ENCODE results near the gene KCNJ16. TPM values are rescaled to one million over a fixed set of nuclear protein-coding genes. Genes with fewer than 3 reads are reported as not detected.

KCNJ16 gene
- total RNA-seq, 3 donors from 2014 or later, result 0.32 to 18.6 (median 1.3) TPM

DNA sequence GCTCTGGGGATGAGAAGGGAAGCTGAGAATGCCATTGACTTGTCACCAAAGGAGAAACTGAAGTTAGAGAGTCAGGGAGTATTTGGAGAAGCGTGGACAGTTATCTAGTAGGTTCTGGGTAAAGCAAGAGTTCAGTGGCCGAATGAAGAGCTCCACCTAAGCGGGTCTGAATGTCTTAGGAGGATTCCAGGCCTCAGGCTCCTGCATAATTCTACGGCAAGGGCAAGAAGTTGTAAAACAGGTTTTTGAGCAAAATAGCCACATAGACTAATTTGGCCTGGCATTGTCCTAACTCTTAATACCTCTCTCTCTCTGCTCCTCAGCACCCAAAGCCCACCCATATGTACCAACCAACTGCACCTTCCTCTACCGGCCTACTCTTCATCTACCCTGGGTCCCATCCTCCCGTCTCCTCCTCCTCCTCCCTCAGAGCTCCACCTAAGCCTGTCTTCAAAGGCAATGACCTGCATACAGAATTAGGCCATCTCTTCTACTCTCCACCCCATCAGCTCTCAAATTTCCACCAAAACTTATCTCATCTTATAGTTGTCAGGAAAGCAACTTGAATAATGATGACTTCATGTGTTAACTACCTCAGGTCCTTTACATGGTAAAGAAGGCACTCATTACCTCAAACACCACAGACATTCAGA is 52.3 kb downstream of the KCNJ16 start:
- no peaks in the 10 kb centered on the region for H3K36me3 ChIP-seq
- no peaks in the 10 kb centered on the region for H3K9me3 ChIP-seq
- no peak for TF ChIP-seq POLR2A (IDR thresholded peaks at IDR 0.05)
- no peak for TF ChIP-seq POLR2AphosphoS5 (IDR thresholded peaks at IDR 0.05)
- TF ChIP-seq, protein P1, sequence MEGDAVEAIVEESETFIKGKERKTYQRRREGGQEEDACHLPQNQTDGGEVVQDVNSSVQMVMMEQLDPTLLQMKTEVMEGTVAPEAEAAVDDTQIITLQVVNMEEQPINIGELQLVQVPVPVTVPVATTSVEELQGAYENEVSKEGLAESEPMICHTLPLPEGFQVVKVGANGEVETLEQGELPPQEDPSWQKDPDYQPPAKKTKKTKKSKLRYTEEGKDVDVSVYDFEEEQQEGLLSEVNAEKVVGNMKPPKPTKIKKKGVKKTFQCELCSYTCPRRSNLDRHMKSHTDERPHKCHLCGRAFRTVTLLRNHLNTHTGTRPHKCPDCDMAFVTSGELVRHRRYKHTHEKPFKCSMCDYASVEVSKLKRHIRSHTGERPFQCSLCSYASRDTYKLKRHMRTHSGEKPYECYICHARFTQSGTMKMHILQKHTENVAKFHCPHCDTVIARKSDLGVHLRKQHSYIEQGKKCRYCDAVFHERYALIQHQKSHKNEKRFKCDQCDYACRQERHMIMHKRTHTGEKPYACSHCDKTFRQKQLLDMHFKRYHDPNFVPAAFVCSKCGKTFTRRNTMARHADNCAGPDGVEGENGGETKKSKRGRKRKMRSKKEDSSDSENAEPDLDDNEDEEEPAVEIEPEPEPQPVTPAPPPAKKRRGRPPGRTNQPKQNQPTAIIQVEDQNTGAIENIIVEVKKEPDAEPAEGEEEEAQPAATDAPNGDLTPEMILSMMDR (IDR thresholded peaks at IDR 0.05), result no peak
- no peaks in the 10 kb centered on the region for H3K27me3 ChIP-seq
- peaks cover 0 to 5% of the 10 kb centered on the region in 2 donors for H3K4me1 ChIP-seq
- H3K27ac ChIP-seq, result peak overlapping the region in 1 of 2 donors; percentile 40
- no peak overlapping the region for H3K4me3 ChIP-seq
- DNase-seq (ENCODE audit: low spot score in 2 of 2), result peak in 1 of 2 donors; percentile 47
- intact Hi-C loops (cut with DNase I; ENCODE audit: low total_unique reads), result no loop called here

DNA sequence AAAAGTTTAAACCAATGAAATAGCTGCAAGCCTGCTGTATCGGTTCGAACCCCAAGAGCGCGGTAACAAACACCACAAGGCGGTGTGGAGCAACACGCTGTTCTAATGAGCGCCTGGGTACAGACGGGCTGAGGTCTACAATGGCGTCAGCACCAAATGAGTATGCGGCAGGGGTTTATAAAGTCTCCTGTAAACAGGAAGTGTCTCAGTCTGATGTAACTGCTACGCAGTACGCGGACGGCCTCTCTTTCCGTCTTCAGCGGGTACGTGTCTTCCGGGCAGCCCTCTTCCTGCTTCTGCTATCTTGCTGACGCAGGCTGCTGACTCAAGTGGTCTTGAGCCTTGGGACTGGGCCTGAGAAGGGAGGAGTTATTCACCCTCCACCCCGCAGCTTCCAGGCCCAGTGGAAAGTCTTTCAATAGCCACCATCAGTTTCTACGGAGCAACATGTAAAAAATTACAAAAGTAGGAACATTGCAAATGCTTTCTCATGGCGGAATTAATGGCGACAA is 53.8 kb downstream of the KCNJ16 start:
- H3K27ac ChIP-seq, result no peak overlapping the region
- H3K4me3 ChIP-seq, result no peak overlapping the region
- DNase-seq (ENCODE audit: low spot score in 2 of 2), result no peak
- peaks cover 0 to 3% of the 10 kb centered on the region in 2 donors for H3K27me3 ChIP-seq
- intact Hi-C loops (cut with DNase I; ENCODE audit: low total_unique reads), result no loop called here
- TF ChIP-seq POLR2AphosphoS5 (IDR thresholded peaks at IDR 0.05) (no peak), POLR2A (IDR thresholded peaks at IDR 0.05) (no peak)
- TF ChIP-seq, protein P1 (IDR thresholded peaks at IDR 0.05), result no peak
- H3K4me1 ChIP-seq, result peaks cover 0 to 5% of the 10 kb centered on the region in 2 donors
- H3K9me3 ChIP-seq, result no peaks in the 10 kb centered on the region
- no peaks in the 10 kb centered on the region for H3K36me3 ChIP-seq

- Histone ChIP-seq H3K9me3 (no peaks in the 10 kb centered on the region), H3K36me3 (no peaks in the 10 kb centered on the region), H3K27me3 (peaks cover 0 to 3% of the 10 kb centered on the region in 2 donors), H3K27ac (peak overlapping the region in 1 of 2 donors; percentile 1), H3K4me3 (no peak overlapping the region), H3K4me1 (peaks cover 0 to 5% of the 10 kb centered on the region in 2 donors)
- TF ChIP-seq, protein P1 (IDR thresholded peaks at IDR 0.05), result no peak
- DNase-seq (ENCODE audit: low spot score in 2 of 2), result no peak
- intact Hi-C loops (cut with DNase I; ENCODE audit: low total_unique reads), result no loop called here
Observed at GRCh38 chr17:70130289-70130688, 55.3 kb downstream of the KCNJ16 start.

- no peaks in the 10 kb centered on the region for H3K36me3 ChIP-seq
- peaks cover 3 to 5% of the 10 kb centered on the region in 2 donors for H3K4me1 ChIP-seq
- H3K27me3 ChIP-seq, result peaks cover 0 to 3% of the 10 kb centered on the region in 2 donors
- H3K9me3 ChIP-seq, result no peaks in the 10 kb centered on the region
- no peak overlapping the region for H3K4me3 ChIP-seq
- TF ChIP-seq POLR2AphosphoS5 (IDR thresholded peaks at IDR 0.05) (no peak), POLR2A (IDR thresholded peaks at IDR 0.05) (no peak)
- TF ChIP-seq, protein P1 (IDR thresholded peaks at IDR 0.05), result no peak
- DNase-seq (ENCODE audit: low spot score in 2 of 2), result no peak
- intact Hi-C loops (cut with DNase I; ENCODE audit: low total_unique reads), result no loop called here
- no peak overlapping the region for H3K27ac ChIP-seq
Observed at GRCh38 chr17:70132505-70132904, 57.5 kb downstream of the KCNJ16 start.

DNA sequence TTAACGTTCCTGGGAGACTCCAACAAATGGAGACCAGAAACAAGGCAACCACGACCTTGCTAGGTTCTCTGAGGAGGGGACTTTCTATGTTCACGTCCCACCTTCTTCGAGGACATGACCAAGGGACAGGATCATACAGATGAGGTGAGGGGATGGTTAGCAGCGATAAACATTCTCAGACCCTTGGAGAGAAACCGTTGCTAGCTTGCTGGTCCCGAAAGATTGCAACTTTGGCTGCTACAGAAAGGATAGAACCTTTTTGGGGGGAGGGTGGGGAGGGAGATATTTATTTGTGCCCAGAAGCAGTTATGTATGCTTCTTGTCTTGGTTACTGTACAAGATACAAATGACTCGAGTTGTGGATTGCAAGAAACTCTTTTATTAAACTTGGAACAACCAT is 59.0 kb downstream of the KCNJ16 start:
- no peak for DNase-seq (ENCODE audit: low spot score in 2 of 2)
- H3K9me3 ChIP-seq, result no peaks in the 10 kb centered on the region
- intact Hi-C loops (cut with DNase I; ENCODE audit: low total_unique reads), result no loop called here
- H3K36me3 ChIP-seq, result no peaks in the 10 kb centered on the region
- no peak overlapping the region for H3K27ac ChIP-seq
- no peak for TF ChIP-seq POLR2AphosphoS5 (IDR thresholded peaks at IDR 0.05)
- no peak for TF ChIP-seq POLR2A (IDR thresholded peaks at IDR 0.05)
- TF ChIP-seq, protein P1 (IDR thresholded peaks at IDR 0.05), result no peak
- peaks cover 3 to 5% of the 10 kb centered on the region in 2 donors for H3K4me1 ChIP-seq
- no peak overlapping the region for H3K4me3 ChIP-seq
- H3K27me3 ChIP-seq, result peaks cover 0 to 3% of the 10 kb centered on the region in 2 donors

Data from breast epithelium (tissue), 4 donors.